HG02943 (cell line): ENCODE measurements around the gene MS4A4E.
"Not testable (repeated sequence)": the region's sequence is repeated elsewhere in the genome, so short reads cannot be mapped to it uniquely, and the experiment has no call there.

Source experiments
- ATAC-seq: cut with Tn5 transposase; IDR thresholded peaks from one replicate; pipeline ENCODE4 v1.9.1; 2021; ENCODE audit warnings: mild to moderate bottlenecking, low read depth, moderate library complexity; ENCODE audit not compliant: unreplicated experiment

The MS4A4E gene

GRCh38 chr11:60182541-60183330 lies 60.2 kb downstream of the MS4A4E start, which contains the start of gene MS4A6A:
MS4A6A (minus strand) TSS chr11:60183083; CDS start chr11:60181727, 1,356 bp downstream.
- no peak for ATAC-seq

- no peak for ATAC-seq
These were observed 67.1 kb downstream of the MS4A4E start for GRCh38 chr11:60175860-60176275.

GRCh38 chr11:60172011-60172410 lies 70.9 kb downstream of the MS4A4E start:
- ATAC-seq = no peak

- ATAC-seq = no peak
These were observed 72.4 kb downstream of the MS4A4E start for GRCh38 chr11:60170566-60170965.

- no peak for ATAC-seq
These were observed 73.5 kb downstream of the MS4A4E start for GRCh38 chr11:60169264-60169915.

GRCh38 chr11:60168306-60168705 lies 74.6 kb downstream of the MS4A4E start:
- no peak for ATAC-seq

- no peak for ATAC-seq
These were observed 77.0 kb downstream of the MS4A4E start for GRCh38 chr11:60165951-60166350.

- no peak for ATAC-seq
These were observed 77.4 kb downstream of the MS4A4E start for GRCh38 chr11:60165538-60165937.

- no peak for ATAC-seq
These were observed 78.3 kb downstream of the MS4A4E start for GRCh38 chr11:60164550-60165075.

GRCh38 chr11:60161766-60162165 lies 81.2 kb downstream of the MS4A4E start:
- ATAC-seq = no peak

GRCh38 chr11:60161107-60161506 lies 81.8 kb downstream of the MS4A4E start:
- no peak for ATAC-seq

- no peak for ATAC-seq
These were observed 83.1 kb downstream of the MS4A4E start for GRCh38 chr11:60159868-60160267.

- no peak for ATAC-seq
These were observed 83.7 kb downstream of the MS4A4E start for GRCh38 chr11:60159284-60159683.

GRCh38 chr11:60158636-60159035 lies 84.3 kb downstream of the MS4A4E start:
- no peak for ATAC-seq

- ATAC-seq = no peak
These were observed 87.0 kb downstream of the MS4A4E start for GRCh38 chr11:60155931-60156330.

GRCh38 chr11:60152727-60153126 lies 90.2 kb downstream of the MS4A4E start:
- not testable (repeated sequence) for ATAC-seq

GRCh38 chr11:60150279-60150678 lies 92.7 kb downstream of the MS4A4E start:
- ATAC-seq = no peak
